Left cardiac atrium (tissue), 4 donors: ENCODE results near the gene SF3B2. TPM values are rescaled to one million over a fixed set of nuclear protein-coding genes. Genes with fewer than 3 reads are reported as not detected.
"Not testable (repeated sequence)": the region's sequence is repeated elsewhere in the genome, so short reads cannot be mapped to it uniquely, and the experiment has no call there.

Source experiments
- ATAC-seq, 2 donors: fragments of 200-7000 bp; cut with Tn5 transposase; one replicate each; pipeline ENCODE4 v1.9.1; 2020; ENCODE audit warnings: mild to moderate bottlenecking in 2 of 2, moderate library complexity in 2 of 2
- DNase-seq: peaks from one replicate; pipeline ENCODE4 v3.0.0-alpha.2; 2020
- intact Hi-C, 2 donors: fragments of 100-400 bp; cut with DNase I; formaldehyde crosslinking; loops; one replicate each; pipeline versions ENCODE4 v1.14.1 to v1.15.1; 2022 to 2023
- total RNA-seq, 2 donors: library from RNA; stranded (reverse); fragmentation: NEBNext Ultra II Directional; extraction: Animal tissue kit (Norgen Biotek cat#: 25700); gene quantifications; one replicate each; pipeline ENCODE4 v1.2.1, GENCODE V29; 2021
- donor health status: DM: no; HTN: yes; CAD: no.
- donor health status: DM: no; HTN: yes; CAD: no; lungs with severe emphysema.
- donor health status: DM: yes; HTN: yes; CAD: no.
- donor health status: Dilated cardiomyopathy.

Gene SF3B2
- total RNA-seq, 2 donors from 2014 or later, result 78.7 to 101 TPM

GRCh38 chr11:66015936-66016792, 36.0 kb upstream of the SF3B2 start:
- intact Hi-C loops, result no loop called here
- DNase-seq (no peak), ATAC-seq (peak in 1 of 2 donors; percentile 30)

GRCh38 chr11:66016793-66017177, 35.4 kb upstream of the SF3B2 start:
- ATAC-seq (no peak), DNase-seq (no peak)
- intact Hi-C loops, result no loop called here

- intact Hi-C loops, result no loop called here
- no peak for DNase-seq
- no peak for ATAC-seq
These were observed 34.8 kb upstream of the SF3B2 start for GRCh38 chr11:66017321-66017720.

GRCh38 chr11:66020212-66020611, 32.0 kb upstream of the SF3B2 start:
- intact Hi-C loops, result no loop called here
- no peak for ATAC-seq
- no peak for DNase-seq

GRCh38 chr11:66020618-66021357, 31.4 kb upstream of the SF3B2 start:
- DNase-seq (no peak), ATAC-seq (peak in 1 of 2 donors; percentile 62)
- intact Hi-C loops, result no loop called here

GRCh38 chr11:66022401-66023185, 29.6 kb upstream of the SF3B2 start:
- peak; percentile 76 for DNase-seq
- ATAC-seq, result peak; percentile 83 to 85
- intact Hi-C loops, result no loop called here

GRCh38 chr11:66023186-66023440, 29.1 kb upstream of the SF3B2 start:
- ATAC-seq, intact Hi-C loops, DNase-seq: not testable (repeated sequence)

- DNase-seq (no peak), ATAC-seq (no peak)
These were observed 26.1 kb upstream of the SF3B2 start, which contains the start of gene CATSPER1 for GRCh38 chr11:66026017-66026529. Gene CATSPER1 (minus strand): TSS chr11:66026479. CDS start chr11:66026379, 100 bp downstream.

GRCh38 chr11:66032957-66033735, 19.0 kb upstream of the SF3B2 start:
- no peak for DNase-seq
- no peak for ATAC-seq
- intact Hi-C loops, result no loop called here

More at GRCh38 chr11:66026017-66026529, 26.1 kb upstream of the SF3B2 start, which contains the start of gene CATSPER1:
- intact Hi-C loops, result no loop called here

- intact Hi-C loops, result no loop called here
- DNase-seq (no peak), ATAC-seq (peak in 1 of 2 donors; percentile 43)
These were observed 16.4 kb upstream of the SF3B2 start for GRCh38 chr11:66035653-66036333.

GRCh38 chr11:66036334-66036710, 15.8 kb upstream of the SF3B2 start:
- intact Hi-C loops, result no loop called here
- ATAC-seq (no peak), DNase-seq (no peak)

GRCh38 chr11:66037327-66037726, 14.8 kb upstream of the SF3B2 start:
- intact Hi-C loops, result no loop called here
- DNase-seq (no peak), ATAC-seq (no peak)

GRCh38 chr11:66039765-66040164, 12.4 kb upstream of the SF3B2 start:
- no peak for ATAC-seq
- intact Hi-C loops, result no loop called here
- no peak for DNase-seq

GRCh38 chr11:66042227-66042995, 9.8 kb upstream of the SF3B2 start:
- no peak for ATAC-seq
- intact Hi-C loops, result no loop called here

GRCh38 chr11:66042996-66043906, 8.9 kb upstream of the SF3B2 start:
- no peak for DNase-seq
- intact Hi-C loops, result no loop called here
- no peak for ATAC-seq

More at GRCh38 chr11:66042227-66042995, 9.8 kb upstream of the SF3B2 start:
- no peak for DNase-seq

GRCh38 chr11:66044757-66045156, 7.4 kb upstream of the SF3B2 start:
- DNase-seq, result no peak
- intact Hi-C loops, result no loop called here
- no peak for ATAC-seq
